PC-3 (cell line): ENCODE measurements around the gene DNPEP. TPM values are rescaled to one million over a fixed set of nuclear protein-coding genes. Genes with fewer than 3 reads are reported as not detected.

Experiments used
- ATAC-seq: fragments of 200-7000 bp; cut with Tn5 transposase; 2 replicates; pipeline ENCODE4 v1.9.1; 2020; ENCODE audit warnings: mild to moderate bottlenecking, moderate library complexity
- BruUV-seq: library from RNA; stranded (reverse); fragments of 400-500 nt; replicated peaks from 2 replicates; lab custom pipeline; 2021; lab: Mats Ljungman, UMichigan
- CTCF ChIA-PET: fragments of 300-600 bp; sonication (Branson Sonifier 250); formaldehyde crosslinking; loops from one replicate; lab custom pipeline; 2022; ENCODE audit warnings: antibody characterized with exemption; lab: Charles Lee
- POLR2A ChIA-PET: fragments of 300-600 bp; sonication (Branson Sonifier 250); formaldehyde crosslinking; loops from one replicate; lab custom pipeline; 2022; ENCODE audit warnings: antibody characterized with exemption; ENCODE audit not compliant: unreplicated experiment; lab: Charles Lee
- DNase-seq: peaks from one replicate; pipeline ENCODE4 v3.0.0-alpha.2; 2015
- H2AFZ ChIP-seq: fragments of 300-600 bp; sonication (generic); 2 replicates; pipeline ENCODE4 v1.6.0; 2016; ENCODE audit warnings: antibody characterized with exemption, low read length
- H3F3A ChIP-seq: fragments of 300-600 bp; sonication (generic); one replicate; pipeline ENCODE4 v1.6.0; 2017; ENCODE audit warnings: antibody characterized with exemption, low read length, control low read depth, mild to moderate bottlenecking; ENCODE audit not compliant: unreplicated experiment
- H3K27ac ChIP-seq: fragments of 300-600 bp; sonication (generic); 2 replicates; pipeline ENCODE4 v1.5.1; 2016; ENCODE audit warnings: mild to moderate bottlenecking, low read length
- H3K27me3 ChIP-seq: fragments of 300-600 bp; sonication (generic); 2 replicates; pipeline ENCODE4 v1.6.1; 2016; ENCODE audit warnings: low read length, mixed read lengths
- H3K36me3 ChIP-seq: fragments of 300-600 bp; sonication (generic); 2 replicates; pipeline ENCODE4 v1.6.1; 2016; ENCODE audit warnings: low read depth, mixed run types, low read length, mixed read lengths
- H3K4me1 ChIP-seq: fragments of 300-600 bp; sonication (generic); 2 replicates; pipeline ENCODE4 v1.5.1; 2016; ENCODE audit warnings: low read length; ENCODE audit not compliant: insufficient read depth
- H3K4me2 ChIP-seq: fragments of 300-600 bp; sonication (generic); 2 replicates; pipeline ENCODE4 v1.6.0; 2016; ENCODE audit warnings: low read length
- H3K4me3 ChIP-seq: fragments of 300-600 bp; sonication (generic); 2 replicates; pipeline ENCODE4 v1.5.1; 2016; ENCODE audit warnings: mild to moderate bottlenecking, low read length, mixed read lengths
- H3K79me2 ChIP-seq: fragments of 300-600 bp; sonication (generic); 2 replicates; pipeline ENCODE4 v1.6.1; 2017; ENCODE audit warnings: low read length, mixed read lengths
- H3K9ac ChIP-seq: fragments of 300-600 bp; sonication (generic); 2 replicates; pipeline ENCODE4 v1.6.0; 2016; ENCODE audit warnings: mild to moderate bottlenecking, low read length
- H3K9me2 ChIP-seq: fragments of 300-600 bp; sonication (generic); replicated peaks from 2 replicates; pipeline ENCODE4 v1.6.1; 2016; ENCODE audit warnings: mixed run types, low read length, mixed read lengths
- H3K9me3 ChIP-seq: fragments of 300-600 bp; sonication (generic); 2 replicates; pipeline ENCODE4 v1.6.1; 2016; ENCODE audit warnings: low read length, mixed read lengths
- H4K20me1 ChIP-seq: fragments of 300-600 bp; sonication (generic); 2 replicates; pipeline ENCODE4 v1.6.1; 2016; ENCODE audit warnings: low read length, mixed read lengths
- CTCF ChIP-seq: fragments of 300-600 bp; sonication (generic); conservative IDR thresholded peaks from 2 replicates; pipeline ENCODE4 v1.5.1; 2017; ENCODE audit warnings: antibody characterized with exemption, low read depth, mild to moderate bottlenecking, low read length
- EZH2 ChIP-seq: fragments of 300-600 bp; sonication (generic); IDR thresholded peaks from one replicate; pipeline ENCODE4 v1.6.1; 2017; ENCODE audit warnings: antibody characterized with exemption, mild to moderate bottlenecking, low read length; ENCODE audit not compliant: unreplicated experiment
- EZH2phosphoT487 ChIP-seq: fragments of 300-600 bp; sonication (generic); IDR thresholded peaks from 2 replicates; pipeline ENCODE4 v1.6.1; 2018; ENCODE audit warnings: mild to moderate bottlenecking, antibody characterized with exemption, low read length, borderline replicate concordance
- intact Hi-C: fragments of 100-400 bp; cut with micrococcal nuclease; formaldehyde crosslinking; loops from 2 replicates; pipeline ENCODE4 v1.9.0; 2023
- total RNA-seq: library from RNA; depleted of rRNA; stranded (reverse); fragments of >200 nt; gene quantifications from 2 replicates; pipeline ENCODE4 v1.2.3, GENCODE V29; 2014

The DNPEP gene
- total RNA-seq, 1 experiment from 2014 or later, result 114 TPM

DNA sequence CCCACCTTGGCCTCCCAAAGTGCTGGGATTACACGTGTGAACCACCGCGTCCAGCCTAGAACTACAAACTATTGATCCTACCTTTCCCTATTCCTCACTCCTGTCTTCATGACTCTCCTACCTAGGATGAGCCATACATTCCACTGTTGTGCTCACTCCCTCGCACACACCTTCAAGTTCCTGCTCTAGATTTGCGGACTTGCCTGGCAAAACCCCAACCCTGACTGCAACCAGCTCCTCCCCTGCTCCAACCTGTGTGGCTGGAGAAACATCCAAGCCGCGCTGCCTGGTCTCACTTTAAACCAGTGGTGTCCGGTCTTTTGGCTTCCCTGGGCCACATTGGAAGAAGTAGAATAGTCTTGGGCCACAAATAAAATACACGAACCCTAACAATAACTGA lies 5.0 kb upstream of the DNPEP start:
- Histone ChIP-seq H3K4me1 (peaks cover 14% of the 10 kb centered on the region), H3K79me2 (no peaks in the 10 kb centered on the region), H3K9me2 (no peaks in the 10 kb centered on the region), H3K4me2 (no peak overlapping the region), H3K36me3 (no peaks in the 10 kb centered on the region), H3K27me3 (no peaks in the 10 kb centered on the region), H4K20me1 (no peaks in the 10 kb centered on the region), H2AFZ (no peak overlapping the region), H3K27ac (no peak overlapping the region), H3K9me3 (no peaks in the 10 kb centered on the region), H3F3A (no peaks in the 10 kb centered on the region), H3K9ac (no peak overlapping the region), H3K4me3 (no peak overlapping the region)
- POLR2A ChIA-PET, result no interaction called here
- intact Hi-C loops, result no loop called here
- CTCF ChIA-PET, result no interaction called here
- TF ChIP-seq CTCF (no peak), EZH2phosphoT487 (no peak), EZH2 (no peak)
- DNase-seq, result no peak
- ATAC-seq, result no peak
- BruUV-seq, result no TSS peak

DNA sequence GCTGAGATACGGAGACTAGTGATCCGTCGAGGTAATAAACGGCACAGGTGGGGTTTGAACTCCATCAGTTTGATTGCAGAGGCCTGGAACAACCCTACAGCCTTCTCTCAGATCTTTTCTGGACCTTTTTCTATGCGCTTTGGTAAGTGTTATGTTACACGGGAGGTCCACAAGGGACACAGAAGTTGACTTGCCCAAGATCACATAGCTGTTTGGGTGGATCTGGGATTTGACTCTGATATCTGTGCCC lies 1.1 kb upstream of the DNPEP start:
- H3K4me1 ChIP-seq, result peaks cover 15% of the 10 kb centered on the region
- intact Hi-C loops, result loop anchor here (5.0 to 10.0 kb wide), 2 partner anchors 108 to 224 kb away; partner anchors contain the start of genes GMPPA and NHEJ1
- BruUV-seq, result TSS peak; percentile 66
- peak overlapping the region; percentile 5; the same call in 1 of the 2 replicates for H3K27ac ChIP-seq
- H3K27me3 ChIP-seq, result no peaks in the 10 kb centered on the region
- no peaks in the 10 kb centered on the region for H3K9me3 ChIP-seq
- ChIA-PET CTCF (interaction anchor here (0.6 to 2.0 kb wide), 4 partner anchors 10 to 141 kb away, joined by 3 to 15 read pairs (median 5); no protein-coding TSS in a partner anchor), POLR2A (interaction anchor here (0.6 to 1.4 kb wide), 2 partner anchors 110 to 1046 kb away, joined by 10 to 14 read pairs; partner anchors contain the start of gene DNAJB2)
- ATAC-seq, result no peak
- H3K4me3 ChIP-seq, result peak overlapping the region; percentile 66
- TF ChIP-seq EZH2phosphoT487 (no peak), CTCF (no peak), EZH2 (no peak)
- peaks cover 20% of the 10 kb centered on the region for H3K36me3 ChIP-seq
- DNase-seq, result no peak
- H4K20me1 ChIP-seq, result 0 out of 2 replicates have a peak, but pooled peaks cover 9% of the 10 kb centered on the region
- no peaks in the 10 kb centered on the region for H3K9me2 ChIP-seq
- H3K9ac ChIP-seq, result peak overlapping the region; percentile 40; the same call in 1 of the 2 replicates
- peak overlapping the region; percentile 86 for H3K4me2 ChIP-seq
- no peaks in the 10 kb centered on the region for H3F3A ChIP-seq
- H3K79me2 ChIP-seq, result peaks cover 11% of the 10 kb centered on the region
- H2AFZ ChIP-seq, result peak overlapping the region; percentile 95
